ENCODE measurements around the gene TLCD1.

DNA sequence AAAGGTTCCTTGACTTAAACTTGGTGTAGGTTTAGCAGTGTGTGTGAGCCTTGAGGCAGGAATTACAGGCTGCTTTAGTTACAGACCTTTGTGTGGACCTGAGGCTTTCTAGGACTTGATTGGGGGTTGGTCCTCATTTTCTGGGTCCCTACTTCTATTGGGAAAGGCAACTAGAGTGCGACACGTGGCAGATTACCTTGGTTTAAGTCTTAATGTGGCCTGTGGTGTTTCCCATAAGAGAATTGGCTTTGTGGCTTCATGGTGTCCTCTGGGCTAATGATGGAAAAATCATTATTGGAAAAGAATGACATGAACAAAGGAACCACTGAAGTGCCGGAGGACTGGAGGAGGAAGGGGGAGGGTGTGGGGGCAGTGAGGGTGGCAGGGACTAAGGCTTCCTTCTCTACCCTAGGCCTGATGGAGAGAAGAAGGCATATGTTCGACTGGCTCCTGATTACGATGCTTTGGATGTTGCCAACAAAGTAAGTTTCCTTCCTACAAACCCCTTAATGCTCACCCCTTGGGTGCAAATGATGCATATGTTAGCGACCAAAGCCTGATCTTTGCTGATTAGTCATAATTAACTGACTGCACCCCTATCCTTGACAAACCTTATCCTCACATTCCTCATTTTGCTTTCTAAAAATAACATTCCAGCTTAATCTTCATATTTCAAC lies 2.7 kb downstream of the TLCD1 start:
- no peak for TF ChIP-seq POLR2A (IDR thresholded peaks at IDR 0.05)
- TF ChIP-seq, protein P1, sequence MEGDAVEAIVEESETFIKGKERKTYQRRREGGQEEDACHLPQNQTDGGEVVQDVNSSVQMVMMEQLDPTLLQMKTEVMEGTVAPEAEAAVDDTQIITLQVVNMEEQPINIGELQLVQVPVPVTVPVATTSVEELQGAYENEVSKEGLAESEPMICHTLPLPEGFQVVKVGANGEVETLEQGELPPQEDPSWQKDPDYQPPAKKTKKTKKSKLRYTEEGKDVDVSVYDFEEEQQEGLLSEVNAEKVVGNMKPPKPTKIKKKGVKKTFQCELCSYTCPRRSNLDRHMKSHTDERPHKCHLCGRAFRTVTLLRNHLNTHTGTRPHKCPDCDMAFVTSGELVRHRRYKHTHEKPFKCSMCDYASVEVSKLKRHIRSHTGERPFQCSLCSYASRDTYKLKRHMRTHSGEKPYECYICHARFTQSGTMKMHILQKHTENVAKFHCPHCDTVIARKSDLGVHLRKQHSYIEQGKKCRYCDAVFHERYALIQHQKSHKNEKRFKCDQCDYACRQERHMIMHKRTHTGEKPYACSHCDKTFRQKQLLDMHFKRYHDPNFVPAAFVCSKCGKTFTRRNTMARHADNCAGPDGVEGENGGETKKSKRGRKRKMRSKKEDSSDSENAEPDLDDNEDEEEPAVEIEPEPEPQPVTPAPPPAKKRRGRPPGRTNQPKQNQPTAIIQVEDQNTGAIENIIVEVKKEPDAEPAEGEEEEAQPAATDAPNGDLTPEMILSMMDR (IDR thresholded peaks at IDR 0.05 in 4 of 5, conservative IDR thresholded peaks at IDR 0.05 in 1 of 5), result no peak

Data from gastrocnemius medialis (tissue), 4 donors.